HL-60 (cell line): ENCODE results near the gene ARL4D.

Experiments used
- POLR2AphosphoS5 ChIP-seq: IDR thresholded peaks from 2 replicates; pipeline ENCODE4 v1.6.1; 2012; ENCODE audit warnings: low read depth
- SPI1 ChIP-seq: IDR thresholded peaks from 2 replicates; pipeline ENCODE4 v1.6.1; 2012; ENCODE audit warnings: low read depth, mild to moderate bottlenecking, borderline replicate concordance
- TF ChIP-seq, protein P1 (sequence below): IDR thresholded peaks from one replicate; pipeline ENCODE4 v1.5.1; 2011; ENCODE audit warnings: low read length, control low read depth, inconsistent platforms; ENCODE audit not compliant: insufficient read depth
- TF ChIP-seq, protein P2 (sequence below): IDR thresholded peaks from 2 replicates; pipeline ENCODE4 v1.6.1; 2012; ENCODE audit warnings: low read depth; ENCODE audit not compliant: insufficient replicate concordance

DNA sequence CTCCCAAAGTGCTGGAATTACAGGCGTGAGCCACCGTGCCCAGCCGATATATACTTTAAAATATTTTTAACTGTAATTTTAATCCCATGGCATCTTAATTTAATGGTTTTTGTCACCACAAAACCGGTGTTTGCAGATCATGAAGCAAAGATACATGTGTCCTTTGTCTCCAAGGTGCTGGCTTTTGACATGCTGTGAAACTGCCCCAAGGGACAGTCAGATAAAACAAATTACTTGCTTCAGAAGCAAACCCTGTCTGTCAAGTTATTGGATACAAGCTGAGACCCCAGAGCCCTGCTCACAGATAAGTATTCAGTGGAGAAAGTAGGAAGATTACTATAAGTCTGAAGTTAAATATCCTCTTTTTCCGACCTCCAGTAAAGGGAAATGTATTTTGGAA, 39.8 kb downstream of the ARL4D start:
- TF ChIP-seq, protein P1, sequence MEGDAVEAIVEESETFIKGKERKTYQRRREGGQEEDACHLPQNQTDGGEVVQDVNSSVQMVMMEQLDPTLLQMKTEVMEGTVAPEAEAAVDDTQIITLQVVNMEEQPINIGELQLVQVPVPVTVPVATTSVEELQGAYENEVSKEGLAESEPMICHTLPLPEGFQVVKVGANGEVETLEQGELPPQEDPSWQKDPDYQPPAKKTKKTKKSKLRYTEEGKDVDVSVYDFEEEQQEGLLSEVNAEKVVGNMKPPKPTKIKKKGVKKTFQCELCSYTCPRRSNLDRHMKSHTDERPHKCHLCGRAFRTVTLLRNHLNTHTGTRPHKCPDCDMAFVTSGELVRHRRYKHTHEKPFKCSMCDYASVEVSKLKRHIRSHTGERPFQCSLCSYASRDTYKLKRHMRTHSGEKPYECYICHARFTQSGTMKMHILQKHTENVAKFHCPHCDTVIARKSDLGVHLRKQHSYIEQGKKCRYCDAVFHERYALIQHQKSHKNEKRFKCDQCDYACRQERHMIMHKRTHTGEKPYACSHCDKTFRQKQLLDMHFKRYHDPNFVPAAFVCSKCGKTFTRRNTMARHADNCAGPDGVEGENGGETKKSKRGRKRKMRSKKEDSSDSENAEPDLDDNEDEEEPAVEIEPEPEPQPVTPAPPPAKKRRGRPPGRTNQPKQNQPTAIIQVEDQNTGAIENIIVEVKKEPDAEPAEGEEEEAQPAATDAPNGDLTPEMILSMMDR = no peak
- TF ChIP-seq SPI1 (no peak), POLR2AphosphoS5 (no peak)
- TF ChIP-seq, protein P2, sequence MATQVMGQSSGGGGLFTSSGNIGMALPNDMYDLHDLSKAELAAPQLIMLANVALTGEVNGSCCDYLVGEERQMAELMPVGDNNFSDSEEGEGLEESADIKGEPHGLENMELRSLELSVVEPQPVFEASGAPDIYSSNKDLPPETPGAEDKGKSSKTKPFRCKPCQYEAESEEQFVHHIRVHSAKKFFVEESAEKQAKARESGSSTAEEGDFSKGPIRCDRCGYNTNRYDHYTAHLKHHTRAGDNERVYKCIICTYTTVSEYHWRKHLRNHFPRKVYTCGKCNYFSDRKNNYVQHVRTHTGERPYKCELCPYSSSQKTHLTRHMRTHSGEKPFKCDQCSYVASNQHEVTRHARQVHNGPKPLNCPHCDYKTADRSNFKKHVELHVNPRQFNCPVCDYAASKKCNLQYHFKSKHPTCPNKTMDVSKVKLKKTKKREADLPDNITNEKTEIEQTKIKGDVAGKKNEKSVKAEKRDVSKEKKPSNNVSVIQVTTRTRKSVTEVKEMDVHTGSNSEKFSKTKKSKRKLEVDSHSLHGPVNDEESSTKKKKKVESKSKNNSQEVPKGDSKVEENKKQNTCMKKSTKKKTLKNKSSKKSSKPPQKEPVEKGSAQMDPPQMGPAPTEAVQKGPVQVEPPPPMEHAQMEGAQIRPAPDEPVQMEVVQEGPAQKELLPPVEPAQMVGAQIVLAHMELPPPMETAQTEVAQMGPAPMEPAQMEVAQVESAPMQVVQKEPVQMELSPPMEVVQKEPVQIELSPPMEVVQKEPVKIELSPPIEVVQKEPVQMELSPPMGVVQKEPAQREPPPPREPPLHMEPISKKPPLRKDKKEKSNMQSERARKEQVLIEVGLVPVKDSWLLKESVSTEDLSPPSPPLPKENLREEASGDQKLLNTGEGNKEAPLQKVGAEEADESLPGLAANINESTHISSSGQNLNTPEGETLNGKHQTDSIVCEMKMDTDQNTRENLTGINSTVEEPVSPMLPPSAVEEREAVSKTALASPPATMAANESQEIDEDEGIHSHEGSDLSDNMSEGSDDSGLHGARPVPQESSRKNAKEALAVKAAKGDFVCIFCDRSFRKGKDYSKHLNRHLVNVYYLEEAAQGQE = no peak
